ENCODE measurements around the gene DHRS7.

DNA sequence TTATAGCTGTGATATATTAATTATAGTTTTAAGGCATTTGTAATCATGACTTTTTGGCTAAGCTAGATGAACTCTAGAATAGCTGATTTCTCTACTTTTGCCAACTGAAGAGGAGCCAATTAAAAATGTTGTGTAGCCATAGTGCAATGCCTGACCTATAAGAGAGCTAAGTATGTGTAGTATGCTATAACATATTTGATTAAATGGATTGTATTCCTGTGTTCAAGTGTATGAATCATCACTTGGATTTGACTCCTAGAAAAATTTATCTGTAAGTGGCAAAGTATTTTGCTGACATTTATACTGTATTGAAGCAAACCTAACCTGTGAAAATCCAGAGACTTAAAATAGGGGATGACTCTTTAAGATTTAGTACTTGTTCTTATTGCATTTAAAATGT lies 39.3 kb downstream of the DHRS7 start:
- TF ChIP-seq EP300 (IDR thresholded peaks at IDR 0.05; ENCODE audit: borderline replicate concordance in 1 of 2, control insufficient read depth in 1 of 2, low read depth in 2 of 2, low read length in 2 of 2) (no peak), ZNF274 (IDR thresholded peaks at IDR 0.05; ENCODE audit: insufficient read depth, insufficient read length) (no peak), EZH2 (IDR thresholded peaks at IDR 0.05; ENCODE audit: borderline replicate concordance, control insufficient read depth, low read depth, low read length) (no peak), CHD4 (IDR thresholded peaks at IDR 0.05) (no peak), POLR2AphosphoS5 (IDR thresholded peaks at IDR 0.05; ENCODE audit: low read length) (no peak), BRCA1 (IDR thresholded peaks at IDR 0.05; ENCODE audit: low read depth, low read length) (no peak)
- TF ChIP-seq, protein P1, sequence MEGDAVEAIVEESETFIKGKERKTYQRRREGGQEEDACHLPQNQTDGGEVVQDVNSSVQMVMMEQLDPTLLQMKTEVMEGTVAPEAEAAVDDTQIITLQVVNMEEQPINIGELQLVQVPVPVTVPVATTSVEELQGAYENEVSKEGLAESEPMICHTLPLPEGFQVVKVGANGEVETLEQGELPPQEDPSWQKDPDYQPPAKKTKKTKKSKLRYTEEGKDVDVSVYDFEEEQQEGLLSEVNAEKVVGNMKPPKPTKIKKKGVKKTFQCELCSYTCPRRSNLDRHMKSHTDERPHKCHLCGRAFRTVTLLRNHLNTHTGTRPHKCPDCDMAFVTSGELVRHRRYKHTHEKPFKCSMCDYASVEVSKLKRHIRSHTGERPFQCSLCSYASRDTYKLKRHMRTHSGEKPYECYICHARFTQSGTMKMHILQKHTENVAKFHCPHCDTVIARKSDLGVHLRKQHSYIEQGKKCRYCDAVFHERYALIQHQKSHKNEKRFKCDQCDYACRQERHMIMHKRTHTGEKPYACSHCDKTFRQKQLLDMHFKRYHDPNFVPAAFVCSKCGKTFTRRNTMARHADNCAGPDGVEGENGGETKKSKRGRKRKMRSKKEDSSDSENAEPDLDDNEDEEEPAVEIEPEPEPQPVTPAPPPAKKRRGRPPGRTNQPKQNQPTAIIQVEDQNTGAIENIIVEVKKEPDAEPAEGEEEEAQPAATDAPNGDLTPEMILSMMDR (IDR thresholded peaks at IDR 0.05 in 2 of 3, conservative IDR thresholded peaks at IDR 0.05 in 1 of 3; ENCODE audit: control insufficient read depth in 2 of 3, extremely low read depth in 1 of 3, insufficient read depth in 1 of 3, low read depth in 3 of 3, low read length in 3 of 3), result no peak
- TF ChIP-seq, protein P2, sequence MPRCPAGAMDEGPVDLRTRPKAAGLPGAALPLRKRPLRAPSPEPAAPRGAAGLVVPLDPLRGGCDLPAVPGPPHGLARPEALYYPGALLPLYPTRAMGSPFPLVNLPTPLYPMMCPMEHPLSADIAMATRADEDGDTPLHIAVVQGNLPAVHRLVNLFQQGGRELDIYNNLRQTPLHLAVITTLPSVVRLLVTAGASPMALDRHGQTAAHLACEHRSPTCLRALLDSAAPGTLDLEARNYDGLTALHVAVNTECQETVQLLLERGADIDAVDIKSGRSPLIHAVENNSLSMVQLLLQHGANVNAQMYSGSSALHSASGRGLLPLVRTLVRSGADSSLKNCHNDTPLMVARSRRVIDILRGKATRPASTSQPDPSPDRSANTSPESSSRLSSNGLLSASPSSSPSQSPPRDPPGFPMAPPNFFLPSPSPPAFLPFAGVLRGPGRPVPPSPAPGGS (IDR thresholded peaks at IDR 0.05; ENCODE audit: borderline replicate concordance, insufficient read depth, low read depth, low read length, poor library complexity, severe bottlenecking), result no peak

Measured in GM12878 (cell line).